CD1c-positive myeloid dendritic cell (primary cell): ENCODE data around the gene BCAS3.
"Not testable (repeated sequence)": the region's sequence is repeated elsewhere in the genome, so short reads cannot be mapped to it uniquely, and the experiment has no call there.

Experiments
- DNase-seq: peaks from one replicate; pipeline ENCODE4 v3.0.0-alpha.2; 2016; ENCODE audit errors: extremely low spot score

BCAS3 gene

DNA sequence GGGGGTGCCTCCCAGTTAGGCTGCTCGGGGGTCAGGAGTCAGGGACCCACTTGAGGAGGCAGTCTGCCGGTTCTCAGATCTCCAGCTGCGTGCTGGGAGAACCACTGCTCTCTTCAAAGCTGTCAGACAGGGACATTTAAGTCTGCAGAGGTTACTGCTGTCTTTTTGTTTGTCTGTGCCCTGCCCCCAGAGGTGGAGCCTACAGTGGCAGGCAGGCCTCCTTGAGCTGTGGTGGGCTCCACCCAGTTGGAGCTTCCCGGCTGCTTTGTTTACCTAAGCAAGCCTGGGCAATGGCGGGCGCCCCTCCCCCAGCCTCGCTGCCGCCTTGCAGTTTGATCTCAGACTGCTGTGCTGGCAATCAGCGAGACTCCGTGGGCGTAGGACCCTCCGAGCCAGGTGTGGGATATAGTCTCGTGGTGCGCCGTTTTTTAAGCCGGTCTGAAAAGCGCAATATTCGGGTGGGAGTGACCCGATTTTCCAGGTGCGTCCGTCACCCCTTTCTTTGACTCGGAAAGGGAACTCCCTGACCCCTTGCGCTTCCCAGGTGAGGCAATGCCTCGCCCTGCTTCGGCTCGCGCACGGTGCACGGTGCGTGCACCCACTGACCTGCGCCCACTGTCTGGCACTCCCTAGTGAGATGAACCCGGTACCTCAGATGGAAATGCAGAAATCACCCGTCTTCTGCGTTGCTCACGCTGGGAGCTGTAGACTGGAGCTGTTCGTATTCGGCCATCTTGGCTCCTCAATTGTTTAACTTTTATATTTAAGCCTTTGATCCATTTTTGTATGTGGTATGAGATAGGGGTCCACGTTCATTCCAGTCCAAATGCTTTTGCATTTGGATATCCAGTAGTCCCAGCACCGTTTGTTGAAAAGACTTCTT lies 209.3 kb downstream of the BCAS3 start:
- DNase-seq: not testable (repeated sequence)

DNA sequence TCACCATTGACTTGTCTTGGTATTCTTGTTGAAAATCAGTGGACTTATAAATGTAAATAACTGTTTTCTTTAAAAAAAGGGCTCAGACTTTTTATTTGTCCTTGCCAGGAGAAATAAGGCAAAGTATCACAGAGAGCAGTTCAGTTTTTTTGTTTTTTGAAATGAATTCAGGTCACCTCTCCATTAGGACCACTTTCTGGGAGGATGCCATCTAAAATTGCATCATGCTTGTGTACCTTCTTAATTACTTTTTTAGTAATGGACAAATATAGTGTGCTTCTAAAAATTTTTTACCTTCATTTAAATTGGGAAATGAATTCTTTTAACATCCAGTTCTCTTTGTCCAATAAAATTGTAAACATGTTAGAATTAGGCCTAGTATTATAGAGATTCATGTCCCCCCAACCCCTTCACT lies 210.0 kb downstream of the BCAS3 start:
- DNase-seq: no peak

DNA sequence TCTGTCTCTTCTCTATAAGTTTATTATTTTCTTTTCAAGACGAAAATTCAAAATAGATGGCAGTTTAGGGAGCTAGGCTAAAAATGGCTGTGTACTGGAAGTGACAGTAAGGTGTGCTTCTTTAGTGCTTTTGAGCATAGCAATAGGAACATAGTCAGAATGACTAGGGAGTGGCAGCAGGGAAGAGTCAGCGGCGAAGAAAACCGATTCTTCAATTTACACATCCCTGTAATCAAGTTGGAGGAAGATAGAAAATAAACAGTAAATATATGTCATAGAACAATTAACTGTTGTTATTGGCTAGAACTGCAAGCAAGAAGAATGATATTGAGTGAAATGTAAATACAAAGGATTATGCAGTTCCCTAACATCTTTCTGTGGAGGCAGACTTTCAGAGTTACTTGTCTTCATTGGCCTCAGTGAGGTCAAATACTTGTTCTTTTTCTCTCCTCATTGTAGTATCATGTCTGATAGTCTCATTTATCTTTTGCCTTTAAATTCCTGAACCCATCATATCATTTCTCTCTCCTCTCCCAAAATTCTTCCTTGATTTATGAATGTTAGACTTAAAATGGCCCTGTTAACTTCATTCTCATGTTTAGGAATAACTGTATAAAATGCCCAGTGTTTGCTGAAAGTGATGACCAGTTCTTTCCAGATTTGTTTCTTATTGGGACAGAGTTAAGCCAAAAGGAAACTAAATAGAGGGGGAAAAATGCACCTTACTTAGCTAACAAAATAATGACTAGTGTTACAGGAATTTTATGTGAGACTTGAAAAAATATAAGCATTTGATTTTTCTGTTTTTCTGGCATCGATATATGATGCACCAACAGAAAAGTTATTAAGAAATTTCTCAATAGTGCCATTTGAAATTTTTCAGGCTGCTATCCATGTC lies 211.4 kb downstream of the BCAS3 start:
- DNase-seq: no peak

DNA sequence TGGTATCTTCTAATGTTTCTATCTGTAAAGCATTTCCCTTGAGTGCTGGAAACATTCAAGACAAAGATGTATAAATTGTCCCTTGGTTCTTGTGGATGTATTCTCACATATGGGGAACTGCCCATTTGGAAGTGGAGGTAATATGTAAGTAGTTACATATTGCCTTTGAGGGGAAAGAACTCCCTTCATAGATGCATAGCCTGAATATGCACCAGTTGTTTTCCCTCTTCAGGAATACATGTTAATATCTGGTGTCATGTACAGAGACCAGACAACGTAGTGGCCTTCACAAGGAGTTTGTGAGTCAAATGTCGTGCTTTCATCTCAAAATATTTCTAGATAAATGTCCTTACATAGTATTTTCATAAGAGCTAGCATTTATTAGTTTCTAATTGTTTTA lies 213.5 kb downstream of the BCAS3 start:
- no peak for DNase-seq

DNA sequence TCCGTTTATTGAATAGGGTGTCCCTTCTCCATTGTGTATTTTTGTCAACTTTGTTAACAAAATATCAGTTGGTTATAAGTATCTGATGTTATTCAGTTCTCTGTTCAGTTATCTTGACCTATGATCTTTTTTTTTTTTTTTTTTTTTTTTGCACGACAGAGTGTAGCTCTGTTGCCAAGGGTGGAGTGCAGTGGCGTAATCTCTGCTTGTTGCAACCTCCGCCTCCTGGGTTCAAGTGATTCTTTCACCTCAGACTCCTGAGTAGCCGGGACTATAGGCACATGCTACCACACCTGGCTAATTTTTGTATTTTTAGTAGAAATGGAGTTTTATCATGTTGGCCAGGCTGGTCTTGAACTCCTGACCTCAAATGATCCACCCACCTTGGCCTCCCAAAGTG lies 215.8 kb downstream of the BCAS3 start:
- no peak for DNase-seq

DNA sequence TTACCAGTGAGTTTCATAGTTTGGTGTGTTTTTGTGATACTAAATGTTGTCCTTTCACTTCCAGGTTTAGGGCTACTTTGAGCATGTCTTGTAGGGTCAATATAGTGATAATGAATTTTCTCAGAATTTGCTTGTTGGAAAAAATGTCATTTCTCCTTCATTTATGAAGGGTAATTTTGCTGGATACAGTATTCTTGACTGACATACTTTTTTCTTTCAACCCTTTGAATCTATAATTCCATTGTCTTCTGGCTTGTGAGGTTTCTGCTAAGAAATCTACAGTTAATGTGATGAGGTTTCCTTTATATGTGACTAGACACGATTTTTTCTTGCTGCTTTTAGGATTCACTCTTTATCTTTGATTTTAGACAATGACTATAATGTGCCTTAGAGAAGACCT lies 219.3 kb downstream of the BCAS3 start:
- no peak for DNase-seq

DNA sequence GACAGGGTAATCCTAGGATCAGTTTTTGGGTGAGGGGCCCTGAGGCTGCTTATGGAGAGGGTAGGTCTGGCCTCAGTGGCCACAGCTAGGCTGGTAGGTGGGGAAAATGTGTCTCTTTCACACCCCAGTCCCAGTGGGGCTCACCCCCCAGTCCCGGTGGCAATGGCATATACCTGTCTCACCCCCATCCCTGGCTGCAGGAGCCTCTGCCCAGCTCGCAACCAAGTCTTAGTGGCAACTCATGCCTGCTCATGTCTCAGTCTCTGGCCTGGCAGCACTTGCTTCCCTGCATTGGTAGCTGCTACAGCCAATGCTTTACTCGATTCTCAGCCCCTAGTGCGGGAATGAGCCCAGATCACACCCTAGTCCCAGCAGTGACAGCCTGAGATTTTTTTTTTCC lies 221.5 kb downstream of the BCAS3 start:
- no peak for DNase-seq

DNA sequence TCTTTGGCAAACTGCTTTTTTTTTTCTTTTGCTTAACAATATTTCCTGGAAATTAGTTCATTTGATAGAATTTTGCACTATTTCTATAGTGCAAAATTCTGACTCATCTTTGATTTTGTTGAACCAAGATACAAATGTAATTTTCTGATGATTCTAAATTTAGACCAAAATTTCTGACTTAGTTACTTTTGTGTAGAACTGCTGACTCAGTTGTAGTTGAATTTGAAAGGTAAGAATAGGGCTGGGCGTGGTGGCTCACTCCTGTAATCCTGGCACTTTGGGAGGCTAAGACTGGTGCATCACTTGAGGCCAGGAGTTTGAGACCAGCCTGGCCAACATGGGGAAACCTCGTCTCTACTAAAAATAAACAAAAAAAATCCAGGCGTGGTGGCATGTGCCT lies 223.0 kb downstream of the BCAS3 start:
- no peak for DNase-seq

DNA sequence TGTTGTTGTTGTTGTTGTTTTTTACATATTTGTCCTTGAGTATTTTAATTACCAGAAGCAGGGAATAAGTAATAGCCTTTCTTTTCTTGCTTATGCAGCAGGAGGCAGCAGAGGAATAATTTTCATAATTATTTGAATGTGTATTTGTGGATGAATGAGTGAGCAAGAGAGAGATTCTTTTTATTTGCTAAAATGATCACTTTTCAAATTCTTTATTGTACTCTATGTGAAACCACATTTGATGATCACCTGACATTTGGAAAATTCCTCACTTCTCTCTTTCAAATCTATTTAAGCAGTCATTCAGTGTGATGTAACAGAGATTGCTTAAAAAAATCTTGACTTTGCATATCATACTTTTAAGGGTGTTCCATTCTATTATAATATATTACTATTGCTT lies 223.6 kb downstream of the BCAS3 start:
- no peak for DNase-seq

DNA sequence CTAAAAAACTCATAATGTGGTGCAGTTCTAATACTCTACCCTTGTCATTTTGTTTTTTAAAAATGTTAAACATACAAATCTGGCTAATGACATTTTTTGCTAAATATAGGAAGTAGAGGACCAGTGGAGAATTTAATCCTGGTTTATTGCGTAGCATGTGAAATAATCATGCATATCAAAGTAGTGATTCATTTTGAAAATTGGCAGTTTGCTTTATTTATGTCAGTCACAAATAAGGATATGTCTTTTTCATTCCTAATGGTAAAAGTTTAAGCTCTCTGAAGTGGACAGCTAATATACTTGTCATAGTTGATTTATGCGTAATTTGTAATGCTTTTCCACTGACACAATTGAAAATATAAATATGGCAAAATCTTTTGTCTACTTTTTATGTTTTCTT lies 224.2 kb downstream of the BCAS3 start:
- DNase-seq: no peak

DNA sequence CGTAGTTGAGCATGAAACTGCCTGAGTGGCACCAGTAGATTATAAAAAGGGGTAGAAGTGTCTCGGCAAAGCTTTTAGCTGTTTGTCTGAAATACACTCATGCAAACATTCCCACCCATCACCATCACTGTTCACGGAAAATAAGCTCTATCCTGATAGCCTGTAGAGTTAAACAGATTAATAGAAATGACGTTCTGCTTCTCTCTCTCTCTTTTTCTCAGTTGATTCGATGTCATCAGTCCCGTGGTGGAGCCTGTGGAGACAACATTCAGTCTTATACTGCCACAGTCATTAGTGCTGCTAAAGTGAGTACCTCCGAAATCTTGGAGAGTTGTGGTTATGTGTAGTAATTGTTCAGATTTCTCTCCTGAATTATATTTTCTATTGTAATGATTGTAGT lies 224.7 kb downstream of the BCAS3 start:
- DNase-seq: no peak

DNA sequence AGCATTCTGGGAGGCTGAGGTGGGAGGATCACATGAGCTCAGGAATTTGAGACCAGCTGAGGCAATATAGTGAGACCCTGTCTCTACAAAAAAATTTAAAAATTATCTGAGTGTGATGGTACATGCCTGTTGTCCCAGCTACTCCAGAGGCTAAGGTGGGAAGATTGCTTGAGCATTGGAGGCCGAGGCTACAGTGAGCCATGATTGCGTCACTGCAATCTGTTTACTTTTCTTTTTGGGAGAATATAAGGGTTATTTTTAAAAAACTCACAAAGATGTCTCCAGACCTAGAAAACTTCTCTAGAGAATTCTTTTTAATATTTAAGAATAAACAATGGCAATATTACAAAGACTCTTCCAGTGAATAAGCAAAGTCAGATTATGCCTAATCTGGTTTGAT lies 226.9 kb downstream of the BCAS3 start:
- DNase-seq: no peak

DNA sequence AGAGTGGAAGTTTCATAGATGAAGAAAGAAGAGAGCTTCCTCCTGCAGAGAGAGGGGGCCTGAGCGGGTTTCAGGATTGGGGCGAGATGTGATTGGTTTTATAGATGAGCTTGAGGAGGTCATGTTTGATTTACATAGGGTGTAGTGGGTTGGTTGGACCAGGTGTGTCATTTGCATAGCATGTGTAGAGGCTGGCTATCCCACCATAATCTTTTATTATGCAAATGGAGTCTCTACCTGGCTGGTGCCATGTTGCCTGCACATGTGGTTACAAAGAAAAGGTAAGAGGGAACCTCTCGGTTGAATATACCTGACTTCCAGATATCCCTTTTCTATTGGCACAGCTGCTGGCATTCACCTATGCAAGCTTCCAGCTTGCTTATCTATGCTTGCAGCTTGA lies 228.1 kb downstream of the BCAS3 start:
- DNase-seq: no peak

DNA sequence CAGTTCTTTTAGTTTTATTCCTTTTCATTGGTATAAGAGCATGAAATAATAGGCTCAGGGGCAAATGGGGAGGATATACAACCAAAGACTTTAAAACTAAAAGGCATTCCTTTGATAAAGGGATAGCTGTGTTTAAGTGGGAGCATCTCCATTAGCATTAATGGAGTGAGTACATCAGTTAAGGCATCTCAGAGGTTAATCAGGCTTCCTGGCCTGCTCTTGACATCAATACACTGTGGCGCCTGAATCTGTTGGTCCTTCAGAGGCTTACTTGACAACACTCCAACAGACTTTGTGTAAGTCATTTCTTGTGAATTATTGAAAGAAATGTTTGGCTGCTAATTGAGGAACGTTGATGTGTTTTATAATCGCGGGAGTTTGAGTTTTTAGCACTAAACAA lies 230.7 kb downstream of the BCAS3 start:
- no peak for DNase-seq

DNA sequence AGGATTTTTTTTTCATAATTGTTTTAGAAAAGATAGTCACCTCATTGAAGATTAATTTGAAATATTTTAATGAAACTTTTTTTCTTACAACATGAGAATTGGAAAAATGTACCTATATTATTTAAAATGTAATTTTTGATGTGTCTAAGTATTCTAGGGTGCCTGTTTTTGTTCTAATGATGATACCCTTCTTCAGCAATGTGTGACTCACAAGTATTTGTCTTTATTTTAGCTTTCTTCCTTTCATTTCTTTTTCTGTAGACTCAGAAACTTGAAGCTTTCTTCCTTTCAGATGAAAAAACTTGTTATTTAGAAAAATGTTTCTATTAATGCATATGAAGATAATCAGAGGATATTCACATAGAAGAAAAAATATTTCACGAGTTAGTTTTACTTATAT lies 231.8 kb downstream of the BCAS3 start:
- no peak for DNase-seq

DNA sequence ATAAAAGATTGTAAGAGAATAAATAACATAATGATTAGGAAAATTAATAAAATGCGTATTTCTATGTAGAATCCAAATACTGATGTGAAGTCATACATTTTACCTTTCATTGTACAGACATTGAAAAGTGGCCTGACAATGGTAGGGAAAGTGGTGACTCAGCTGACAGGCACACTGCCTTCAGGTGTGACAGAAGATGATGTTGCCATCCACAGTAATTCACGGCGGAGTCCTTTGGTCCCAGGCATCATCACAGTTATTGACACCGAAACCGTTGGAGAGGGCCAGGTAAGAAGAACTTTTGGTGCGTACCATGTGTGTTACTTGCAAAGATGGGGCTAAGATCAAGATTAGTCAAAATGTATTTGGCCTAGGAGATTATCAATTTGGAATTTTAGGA lies 232.8 kb downstream of the BCAS3 start:
- DNase-seq: no peak

DNA sequence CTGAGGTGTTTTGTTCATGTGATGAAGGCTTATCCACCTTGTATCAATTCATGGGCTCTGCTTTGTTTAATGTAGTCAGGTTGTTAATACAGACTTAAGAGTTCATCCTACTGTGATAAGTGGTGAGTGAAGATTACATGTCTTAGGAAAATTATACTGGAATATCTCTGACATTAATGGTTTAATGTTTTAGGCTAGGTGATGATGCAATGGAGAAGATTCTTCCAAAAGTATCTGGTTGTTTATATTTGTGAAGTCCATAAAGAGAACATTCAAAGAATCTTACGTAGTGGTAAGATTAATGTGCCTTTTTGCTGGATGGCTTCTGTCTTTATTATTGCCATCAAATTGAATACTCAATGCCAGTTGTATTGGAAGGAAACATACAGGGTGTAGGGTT lies 236.4 kb downstream of the BCAS3 start:
- no peak for DNase-seq

DNA sequence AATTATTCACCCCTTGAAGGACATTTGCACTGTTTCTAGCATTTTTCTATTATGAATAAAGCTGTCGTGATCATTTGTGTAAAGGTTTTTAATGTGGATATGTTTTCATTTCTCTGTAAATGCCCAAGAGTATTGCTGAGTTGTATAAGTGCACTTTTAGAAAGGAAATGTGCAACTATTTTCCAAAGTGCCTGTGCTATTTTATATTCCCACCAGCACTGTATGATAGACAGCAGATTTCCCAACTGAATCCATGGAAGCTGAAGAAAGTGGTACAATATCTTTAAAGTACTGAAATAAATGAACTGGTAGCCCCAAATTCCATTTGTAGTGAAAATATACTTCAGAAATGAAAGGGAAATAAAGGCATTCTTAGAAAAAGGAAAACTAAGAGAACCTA lies 238.4 kb downstream of the BCAS3 start:
- no peak for DNase-seq

DNA sequence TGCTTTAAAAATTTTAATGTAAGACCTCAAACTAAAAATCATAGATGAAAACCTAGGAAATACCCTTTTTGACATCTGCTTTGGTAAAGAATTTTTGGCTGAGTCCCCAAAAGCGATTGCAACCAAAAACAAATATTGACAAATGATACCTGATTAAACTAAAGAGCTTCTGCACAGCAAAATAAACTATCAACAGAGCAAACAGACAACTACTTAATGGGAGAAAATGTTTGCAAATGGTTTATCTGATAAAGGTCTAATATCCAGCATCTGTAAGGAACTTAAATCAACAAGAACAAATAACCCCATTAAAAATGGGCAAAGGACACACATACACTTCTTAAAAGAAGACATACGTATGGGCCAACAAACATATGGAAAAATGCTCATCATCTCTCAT lies 242.5 kb downstream of the BCAS3 start:
- DNase-seq: no peak

DNA sequence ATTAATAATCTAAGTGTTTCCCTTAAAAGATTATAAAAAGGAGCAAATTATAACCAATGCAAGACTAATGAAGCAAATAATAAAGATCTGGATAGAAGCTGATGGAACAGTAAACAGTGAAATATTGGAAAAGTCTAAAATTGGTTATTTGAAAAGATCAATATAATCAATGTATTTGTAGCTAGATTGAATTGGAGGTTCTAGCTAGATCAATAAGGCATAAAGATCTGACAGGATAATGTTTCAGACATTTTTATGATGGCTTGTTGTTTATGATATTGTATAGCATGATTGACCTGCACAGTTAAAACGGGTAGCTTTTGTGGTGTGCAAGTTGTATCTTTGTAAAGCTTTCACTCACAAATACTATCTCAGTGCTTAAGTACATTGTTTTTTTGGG lies 245.3 kb downstream of the BCAS3 start:
- DNase-seq: no peak

DNA sequence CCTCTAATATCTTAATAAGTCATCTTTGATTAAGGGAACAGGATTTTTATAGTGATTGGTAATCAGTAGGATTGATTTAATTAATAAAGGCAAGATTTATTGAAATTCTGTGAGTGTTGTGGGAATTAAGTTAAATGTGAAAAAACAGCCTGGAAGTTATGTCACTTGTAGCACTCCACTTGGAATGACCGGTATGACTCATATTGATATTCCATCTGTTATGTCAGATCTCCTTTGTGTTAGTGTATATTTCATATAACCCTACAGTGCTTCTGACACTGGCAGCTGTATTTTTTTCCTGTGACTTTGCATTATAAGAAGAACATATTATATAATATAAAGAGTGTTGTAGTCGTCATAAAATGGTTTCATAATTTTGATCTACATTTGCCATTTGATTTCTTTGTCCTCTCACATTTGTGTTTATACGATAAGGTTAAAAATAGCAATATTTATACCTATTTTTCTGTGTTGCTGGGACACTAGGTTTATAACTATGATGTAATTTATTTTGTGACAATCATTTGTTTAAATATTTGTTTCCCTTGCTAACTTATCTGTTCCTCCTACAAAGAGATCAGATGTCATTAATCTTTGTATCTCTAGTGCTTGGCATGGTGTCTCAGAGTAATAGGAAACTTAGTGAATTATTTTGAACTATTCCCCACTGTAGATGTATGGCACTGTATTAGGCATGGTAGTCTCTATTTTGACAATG lies 249.0 kb downstream of the BCAS3 start:
- no peak for DNase-seq

DNA sequence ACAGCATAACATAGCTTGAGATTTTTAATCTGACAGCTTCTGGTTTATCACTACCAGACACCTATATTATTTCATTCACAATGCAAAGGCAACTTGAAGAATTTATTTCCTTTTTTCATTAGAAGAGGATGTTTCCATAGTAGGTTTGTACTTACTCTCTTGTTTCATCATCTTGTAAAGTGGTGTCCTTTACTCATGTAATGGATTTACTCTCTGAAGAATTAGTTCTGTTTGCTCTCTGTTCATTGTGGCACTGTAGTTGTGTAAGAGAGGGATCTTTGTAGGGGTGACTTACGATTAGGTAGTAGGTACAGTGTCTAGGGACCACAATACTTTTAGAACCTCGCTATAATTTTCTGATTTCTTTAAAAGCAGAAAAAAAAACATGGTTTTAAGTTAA lies 256.1 kb downstream of the BCAS3 start:
- DNase-seq: no peak
